WTC11 (cell line): ENCODE data around the gene TEX101.
"Not testable (repeated sequence)": the region's sequence is repeated elsewhere in the genome, so short reads cannot be mapped to it uniquely, and the experiment has no call there.

ENCODE experiments used
- FOXK1 ChIP-seq: sonication (generic); formaldehyde crosslinking; IDR thresholded peaks from 2 replicates; pipeline ENCODE4 v1.8.0; 2022; ENCODE audit warnings: mild to moderate bottlenecking, moderate library complexity, missing genetic modification reagents
- HMGA2 ChIP-seq: fragments of 250-450 bp; sonication (Bioruptor Pico); IDR thresholded peaks from 2 replicates; pipeline ENCODE4 v1.4.0; 2021; ENCODE audit warnings: mild to moderate bottlenecking, moderate library complexity
- KAT7 ChIP-seq: sonication (generic); formaldehyde crosslinking; IDR thresholded peaks from 2 replicates; pipeline ENCODE4 v1.8.1; 2023; ENCODE audit warnings: missing genetic modification reagents, mild to moderate bottlenecking, borderline replicate concordance
- TEAD4 ChIP-seq: sonication (generic); formaldehyde crosslinking; IDR thresholded peaks from 2 replicates; pipeline ENCODE4 v1.8.0; 2022; ENCODE audit warnings: mild to moderate bottlenecking, missing genetic modification reagents
- ZNF232 ChIP-seq: sonication (generic); formaldehyde crosslinking; IDR thresholded peaks from 2 replicates; pipeline ENCODE4 v1.8.0; 2022; ENCODE audit warnings: mild to moderate bottlenecking, missing genetic modification reagents
- TF ChIP-seq, protein P1 (sequence below): sonication (generic); formaldehyde crosslinking; conservative IDR thresholded peaks from 2 replicates; pipeline ENCODE4 v1.8.1; 2022; ENCODE audit warnings: mild to moderate bottlenecking, missing genetic modification reagents
- TF ChIP-seq, protein P2 (sequence below): fragments of 200-600 bp; IDR thresholded peaks from 2 replicates; pipeline ENCODE4 v1.8.0; 2022; ENCODE audit warnings: antibody characterized with exemption
- TF ChIP-seq, protein P3 (sequence below): sonication (generic); formaldehyde crosslinking; IDR thresholded peaks from 2 replicates; pipeline ENCODE4 v1.8.0; 2022; ENCODE audit warnings: mild to moderate bottlenecking, missing genetic modification reagents
- TF ChIP-seq, protein P4 (sequence below): sonication (generic); formaldehyde crosslinking; IDR thresholded peaks from 2 replicates; pipeline ENCODE4 v1.8.1; 2022; ENCODE audit warnings: low read depth, missing genetic modification reagents, borderline replicate concordance
- TF ChIP-seq, protein P5 (sequence below): fragments of 250-450 bp; sonication (Bioruptor Pico); IDR thresholded peaks from 2 replicates; pipeline ENCODE4 v1.9.0; 2021; ENCODE audit warnings: mild to moderate bottlenecking
- TF ChIP-seq, protein P6 (sequence below): sonication (generic); formaldehyde crosslinking; IDR thresholded peaks from 2 replicates; pipeline ENCODE4 v1.8.0; 2022; ENCODE audit warnings: mild to moderate bottlenecking, missing genetic modification reagents
- TF ChIP-seq, protein P7 (sequence below): sonication (generic); formaldehyde crosslinking; IDR thresholded peaks from 2 replicates; pipeline ENCODE4 v1.8.1; 2022; ENCODE audit warnings: mild to moderate bottlenecking, moderate library complexity, missing genetic modification reagents
- TF ChIP-seq, protein P8 (sequence below): sonication (generic); formaldehyde crosslinking; IDR thresholded peaks from 2 replicates; pipeline ENCODE4 v1.8.1; 2023; ENCODE audit warnings: mild to moderate bottlenecking, moderate library complexity, missing genetic modification reagents

DNA sequence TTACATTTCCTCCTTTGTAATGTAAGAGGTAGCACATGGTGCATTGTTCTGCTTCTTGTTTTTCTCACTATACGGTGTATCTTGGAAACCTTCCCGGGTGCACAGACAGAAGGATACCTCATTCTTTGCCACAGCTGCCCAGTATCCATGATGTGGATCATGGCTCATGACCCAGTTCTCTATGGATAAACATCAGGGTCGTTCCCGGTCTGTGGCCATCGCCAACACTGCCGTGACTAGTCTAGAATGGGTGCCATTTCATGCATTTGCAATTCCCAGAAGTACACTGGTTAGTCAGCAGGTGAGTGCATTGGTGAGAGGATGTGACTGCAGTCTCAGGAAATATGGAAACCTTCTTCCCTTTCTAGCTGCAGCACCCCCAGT is 23.1 kb upstream of the TEX101 start:
- TF ChIP-seq, protein P1, sequence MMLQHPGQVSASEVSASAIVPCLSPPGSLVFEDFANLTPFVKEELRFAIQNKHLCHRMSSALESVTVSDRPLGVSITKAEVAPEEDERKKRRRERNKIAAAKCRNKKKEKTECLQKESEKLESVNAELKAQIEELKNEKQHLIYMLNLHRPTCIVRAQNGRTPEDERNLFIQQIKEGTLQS (CRISPR knock-in tag), result not testable (repeated sequence)
- TF ChIP-seq, protein P2, sequence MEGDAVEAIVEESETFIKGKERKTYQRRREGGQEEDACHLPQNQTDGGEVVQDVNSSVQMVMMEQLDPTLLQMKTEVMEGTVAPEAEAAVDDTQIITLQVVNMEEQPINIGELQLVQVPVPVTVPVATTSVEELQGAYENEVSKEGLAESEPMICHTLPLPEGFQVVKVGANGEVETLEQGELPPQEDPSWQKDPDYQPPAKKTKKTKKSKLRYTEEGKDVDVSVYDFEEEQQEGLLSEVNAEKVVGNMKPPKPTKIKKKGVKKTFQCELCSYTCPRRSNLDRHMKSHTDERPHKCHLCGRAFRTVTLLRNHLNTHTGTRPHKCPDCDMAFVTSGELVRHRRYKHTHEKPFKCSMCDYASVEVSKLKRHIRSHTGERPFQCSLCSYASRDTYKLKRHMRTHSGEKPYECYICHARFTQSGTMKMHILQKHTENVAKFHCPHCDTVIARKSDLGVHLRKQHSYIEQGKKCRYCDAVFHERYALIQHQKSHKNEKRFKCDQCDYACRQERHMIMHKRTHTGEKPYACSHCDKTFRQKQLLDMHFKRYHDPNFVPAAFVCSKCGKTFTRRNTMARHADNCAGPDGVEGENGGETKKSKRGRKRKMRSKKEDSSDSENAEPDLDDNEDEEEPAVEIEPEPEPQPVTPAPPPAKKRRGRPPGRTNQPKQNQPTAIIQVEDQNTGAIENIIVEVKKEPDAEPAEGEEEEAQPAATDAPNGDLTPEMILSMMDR, result not testable (repeated sequence)
- TF ChIP-seq, protein P3, sequence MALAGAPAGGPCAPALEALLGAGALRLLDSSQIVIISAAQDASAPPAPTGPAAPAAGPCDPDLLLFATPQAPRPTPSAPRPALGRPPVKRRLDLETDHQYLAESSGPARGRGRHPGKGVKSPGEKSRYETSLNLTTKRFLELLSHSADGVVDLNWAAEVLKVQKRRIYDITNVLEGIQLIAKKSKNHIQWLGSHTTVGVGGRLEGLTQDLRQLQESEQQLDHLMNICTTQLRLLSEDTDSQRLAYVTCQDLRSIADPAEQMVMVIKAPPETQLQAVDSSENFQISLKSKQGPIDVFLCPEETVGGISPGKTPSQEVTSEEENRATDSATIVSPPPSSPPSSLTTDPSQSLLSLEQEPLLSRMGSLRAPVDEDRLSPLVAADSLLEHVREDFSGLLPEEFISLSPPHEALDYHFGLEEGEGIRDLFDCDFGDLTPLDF (CRISPR knock-in tag), result not testable (repeated sequence)
- TF ChIP-seq FOXK1; ZNF232 (CRISPR knock-in tag); TEAD4 (CRISPR knock-in tag); KAT7 (CRISPR knock-in tag); HMGA2 (CRISPR knock-in tag): not testable (repeated sequence)
- TF ChIP-seq, protein P4, sequence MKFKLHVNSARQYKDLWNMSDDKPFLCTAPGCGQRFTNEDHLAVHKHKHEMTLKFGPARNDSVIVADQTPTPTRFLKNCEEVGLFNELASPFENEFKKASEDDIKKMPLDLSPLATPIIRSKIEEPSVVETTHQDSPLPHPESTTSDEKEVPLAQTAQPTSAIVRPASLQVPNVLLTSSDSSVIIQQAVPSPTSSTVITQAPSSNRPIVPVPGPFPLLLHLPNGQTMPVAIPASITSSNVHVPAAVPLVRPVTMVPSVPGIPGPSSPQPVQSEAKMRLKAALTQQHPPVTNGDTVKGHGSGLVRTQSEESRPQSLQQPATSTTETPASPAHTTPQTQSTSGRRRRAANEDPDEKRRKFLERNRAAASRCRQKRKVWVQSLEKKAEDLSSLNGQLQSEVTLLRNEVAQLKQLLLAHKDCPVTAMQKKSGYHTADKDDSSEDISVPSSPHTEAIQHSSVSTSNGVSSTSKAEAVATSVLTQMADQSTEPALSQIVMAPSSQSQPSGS (CRISPR knock-in tag), result not testable (repeated sequence)
- TF ChIP-seq, protein P5, sequence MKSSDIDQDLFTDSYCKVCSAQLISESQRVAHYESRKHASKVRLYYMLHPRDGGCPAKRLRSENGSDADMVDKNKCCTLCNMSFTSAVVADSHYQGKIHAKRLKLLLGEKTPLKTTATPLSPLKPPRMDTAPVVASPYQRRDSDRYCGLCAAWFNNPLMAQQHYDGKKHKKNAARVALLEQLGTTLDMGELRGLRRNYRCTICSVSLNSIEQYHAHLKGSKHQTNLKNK (CRISPR knock-in tag), result not testable (repeated sequence)
- TF ChIP-seq, protein P6, sequence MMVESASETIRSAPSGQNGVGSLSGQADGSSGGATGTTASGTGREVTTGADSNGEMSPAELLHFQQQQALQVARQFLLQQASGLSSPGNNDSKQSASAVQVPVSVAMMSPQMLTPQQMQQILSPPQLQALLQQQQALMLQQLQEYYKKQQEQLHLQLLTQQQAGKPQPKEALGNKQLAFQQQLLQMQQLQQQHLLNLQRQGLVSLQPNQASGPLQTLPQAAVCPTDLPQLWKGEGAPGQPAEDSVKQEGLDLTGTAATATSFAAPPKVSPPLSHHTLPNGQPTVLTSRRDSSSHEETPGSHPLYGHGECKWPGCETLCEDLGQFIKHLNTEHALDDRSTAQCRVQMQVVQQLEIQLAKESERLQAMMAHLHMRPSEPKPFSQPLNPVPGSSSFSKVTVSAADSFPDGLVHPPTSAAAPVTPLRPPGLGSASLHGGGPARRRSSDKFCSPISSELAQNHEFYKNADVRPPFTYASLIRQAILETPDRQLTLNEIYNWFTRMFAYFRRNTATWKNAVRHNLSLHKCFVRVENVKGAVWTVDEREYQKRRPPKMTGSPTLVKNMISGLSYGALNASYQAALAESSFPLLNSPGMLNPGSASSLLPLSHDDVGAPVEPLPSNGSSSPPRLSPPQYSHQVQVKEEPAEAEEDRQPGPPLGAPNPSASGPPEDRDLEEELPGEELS (CRISPR knock-in tag), result not testable (repeated sequence)
- TF ChIP-seq, protein P7, sequence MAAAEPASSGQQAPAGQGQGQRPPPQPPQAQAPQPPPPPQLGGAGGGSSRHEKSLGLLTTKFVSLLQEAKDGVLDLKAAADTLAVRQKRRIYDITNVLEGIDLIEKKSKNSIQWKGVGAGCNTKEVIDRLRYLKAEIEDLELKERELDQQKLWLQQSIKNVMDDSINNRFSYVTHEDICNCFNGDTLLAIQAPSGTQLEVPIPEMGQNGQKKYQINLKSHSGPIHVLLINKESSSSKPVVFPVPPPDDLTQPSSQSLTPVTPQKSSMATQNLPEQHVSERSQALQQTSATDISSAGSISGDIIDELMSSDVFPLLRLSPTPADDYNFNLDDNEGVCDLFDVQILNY (CRISPR knock-in tag), result not testable (repeated sequence)
- TF ChIP-seq, protein P8, sequence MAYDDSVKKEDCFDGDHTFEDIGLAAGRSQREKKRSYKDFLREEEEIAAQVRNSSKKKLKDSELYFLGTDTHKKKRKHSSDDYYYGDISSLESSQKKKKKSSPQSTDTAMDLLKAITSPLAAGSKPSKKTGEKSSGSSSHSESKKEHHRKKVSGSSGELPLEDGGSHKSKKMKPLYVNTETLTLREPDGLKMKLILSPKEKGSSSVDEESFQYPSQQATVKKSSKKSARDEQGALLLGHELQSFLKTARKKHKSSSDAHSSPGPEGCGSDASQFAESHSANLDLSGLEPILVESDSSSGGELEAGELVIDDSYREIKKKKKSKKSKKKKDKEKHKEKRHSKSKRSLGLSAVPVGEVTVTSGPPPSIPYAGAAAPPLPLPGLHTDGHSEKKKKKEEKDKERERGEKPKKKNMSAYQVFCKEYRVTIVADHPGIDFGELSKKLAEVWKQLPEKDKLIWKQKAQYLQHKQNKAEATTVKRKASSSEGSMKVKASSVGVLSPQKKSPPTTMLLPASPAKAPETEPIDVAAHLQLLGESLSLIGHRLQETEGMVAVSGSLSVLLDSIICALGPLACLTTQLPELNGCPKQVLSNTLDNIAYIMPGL (CRISPR knock-in tag), result not testable (repeated sequence)
